HepG2 (cell line): ENCODE results near the gene WNT9A.

ENCODE experiments used
- FOXK2 ChIP-seq: fragments of 450-650 bp; IDR thresholded peaks from 2 replicates; pipeline ENCODE4 v1.6.1; 2016
- GATAD1 ChIP-seq: IDR thresholded peaks from 2 replicates; pipeline ENCODE4 v1.6.1; 2016; ENCODE audit warnings: missing genetic modification reagents, missing compliant biosample characterization
- JUND ChIP-seq: sonication (generic); formaldehyde crosslinking; IDR thresholded peaks from 2 replicates; pipeline ENCODE4 v1.8.0; 2022; ENCODE audit warnings: mild to moderate bottlenecking, missing genetic modification reagents
- NFATC3 ChIP-seq: sonication (generic); formaldehyde crosslinking; IDR thresholded peaks from 2 replicates; pipeline ENCODE4 v1.5.1; 2020; ENCODE audit warnings: mild to moderate bottlenecking, missing genetic modification reagents
- ZNF274 ChIP-seq: sonication (generic); formaldehyde crosslinking; IDR thresholded peaks from 2 replicates; pipeline ENCODE4 v1.5.1; 2020; ENCODE audit warnings: mild to moderate bottlenecking, missing genetic modification reagents

- TF ChIP-seq FOXK2 (no peak), ZNF274 (CRISPR knock-in tag) (no peak), NFATC3 (CRISPR knock-in tag) (no peak), JUND (CRISPR knock-in tag) (no peak), GATAD1 (no peak)
Measured at GRCh38 chr1:227918736-227919135, 29.0 kb downstream of the WNT9A start.
